RWPE1 (cell line): ENCODE data around the gene NT5C3B.
"Not testable (repeated sequence)": the region's sequence is repeated elsewhere in the genome, so short reads cannot be mapped to it uniquely, and the experiment has no call there.

Experiments
- CTCF ChIA-PET: fragments of 350-600 bp; sonication (Branson Sonifier 250); formaldehyde crosslinking; extraction: SDS; loops from one replicate; lab custom pipeline; 2021; lab: Yijun Ruan, JAX
- POLR2A ChIA-PET: fragments of 400-600 bp; formaldehyde crosslinking; extraction: SDS; loops from one replicate; lab custom pipeline; 2020; ENCODE audit warnings: antibody characterized with exemption; ENCODE audit not compliant: low non-redundant PET; lab: Yijun Ruan, JAX
- DNase-seq: peaks from one replicate; pipeline ENCODE4 v3.0.0; 2012; ENCODE audit warnings: low spot score
- H3K27ac ChIP-seq: fragments of 450-650 bp; 2 replicates; pipeline ENCODE4 v1.5.1; 2017
- CTCF ChIP-seq: fragments of 450-650 bp; conservative IDR thresholded peaks from 2 replicates; pipeline ENCODE4 v1.5.1; 2017; ENCODE audit warnings: low read depth, mild to moderate bottlenecking

The NT5C3B gene

GRCh38 chr17:41779954-41780353 is 56.1 kb downstream of the NT5C3B start:
- CTCF ChIA-PET = interaction anchor here (0.7 to 2.8 kb wide), 2 partner anchors 21 to 158 kb away, joined by 4 to 10 read pairs; no protein-coding TSS in a partner anchor
- H3K27ac ChIP-seq = peak overlapping the region; percentile 97
- POLR2A ChIA-PET = no interaction called here
- DNase-seq = no peak
- TF ChIP-seq CTCF = no peak

GRCh38 chr17:41777574-41778188 is 58.4 kb downstream of the NT5C3B start:
- ChIA-PET CTCF (interaction anchor here (0.6 to 1.9 kb wide), 4 partner anchors 8 to 29 kb away, joined by 3 to 14 read pairs (median 4); no protein-coding TSS in a partner anchor), POLR2A (interaction anchor here (1.8 kb wide), 1 partner anchor 9 kb away, joined by 6 read pairs; the partner anchor contains the start of gene JUP)
- TF ChIP-seq CTCF = no peak
- H3K27ac ChIP-seq = peak overlapping the region; percentile 97
- peak; percentile 58 for DNase-seq

- POLR2A ChIA-PET = interaction anchor here (1.8 kb wide), 1 partner anchor 9 kb away, joined by 6 read pairs; the partner anchor contains the start of gene JUP
- no peak for TF ChIP-seq CTCF
- no peak for DNase-seq
- H3K27ac ChIP-seq = peak overlapping the region; percentile 97
- CTCF ChIA-PET = interaction anchor here (0.6 to 1.9 kb wide), 3 partner anchors 9 to 25 kb away, joined by 3 to 14 read pairs (median 4); no protein-coding TSS in a partner anchor
These were observed 58.9 kb downstream of the NT5C3B start for GRCh38 chr17:41777157-41777573.

- peak overlapping the region; percentile 97 for H3K27ac ChIP-seq
- DNase-seq, POLR2A ChIA-PET, CTCF ChIA-PET: not testable (repeated sequence)
These were observed 59.7 kb downstream of the NT5C3B start for GRCh38 chr17:41776262-41776900.

- H3K27ac ChIP-seq = peak overlapping the region; percentile 97
- ChIA-PET CTCF (interaction anchor here (1.2 kb wide), 1 partner anchor 26 kb away, joined by 3 read pairs; no protein-coding TSS in a partner anchor), POLR2A (no interaction called here)
- no peak for TF ChIP-seq CTCF
- no peak for DNase-seq
These were observed 60.4 kb downstream of the NT5C3B start for GRCh38 chr17:41775394-41776226.
